Measurements from ENCODE around the gene FES.
"Not testable (repeated sequence)": the region's sequence is repeated elsewhere in the genome, so short reads cannot be mapped to it uniquely, and the experiment has no call there.

- not testable (repeated sequence) for TF ChIP-seq CTCF, POLR2A (IDR thresholded peaks at IDR 0.05)
Measured at GRCh38 chr15:90849424-90849823, 34.9 kb upstream of the FES start.
